22Rv1 (cell line): ENCODE data around the gene RPS6KB2.

Experiments used
- ZFX ChIP-seq: fragments of 450-650 bp; IDR thresholded peaks from 2 replicates; pipeline ENCODE4 v1.6.1; 2017; ENCODE audit warnings: antibody characterized with exemption, borderline replicate concordance
- TF ChIP-seq, protein P1 (sequence below): fragments of 450-650 bp; IDR thresholded peaks from 2 replicates; pipeline ENCODE4 v1.5.1; 2017; ENCODE audit warnings: mild to moderate bottlenecking

DNA sequence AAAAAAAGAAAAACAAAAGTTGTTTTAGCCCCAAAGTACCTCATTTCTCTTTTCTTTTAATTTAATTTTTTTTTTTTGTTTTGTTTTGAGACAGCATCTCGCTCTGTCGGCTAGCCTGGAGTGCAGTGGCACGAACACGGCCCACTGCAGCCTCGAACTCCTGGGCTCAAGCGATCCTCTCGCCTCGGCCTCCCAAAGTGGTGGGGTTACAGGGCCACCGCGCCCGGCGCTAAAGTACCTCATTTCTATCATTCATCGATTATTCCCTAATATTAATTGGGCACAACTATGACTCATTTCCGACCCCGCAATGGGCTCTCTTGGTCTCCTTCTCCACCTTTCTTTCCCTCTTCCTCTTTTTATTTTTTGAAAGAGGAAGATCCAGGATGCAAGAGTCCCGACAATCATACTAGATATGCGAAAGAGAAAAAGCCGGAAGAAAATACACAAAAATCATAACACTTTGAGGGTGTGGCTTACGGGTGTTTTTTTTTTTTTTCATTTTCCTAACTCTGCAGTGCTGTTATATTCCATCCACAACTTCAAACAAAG, 54.1 kb downstream of the RPS6KB2 start:
- TF ChIP-seq, protein P1, sequence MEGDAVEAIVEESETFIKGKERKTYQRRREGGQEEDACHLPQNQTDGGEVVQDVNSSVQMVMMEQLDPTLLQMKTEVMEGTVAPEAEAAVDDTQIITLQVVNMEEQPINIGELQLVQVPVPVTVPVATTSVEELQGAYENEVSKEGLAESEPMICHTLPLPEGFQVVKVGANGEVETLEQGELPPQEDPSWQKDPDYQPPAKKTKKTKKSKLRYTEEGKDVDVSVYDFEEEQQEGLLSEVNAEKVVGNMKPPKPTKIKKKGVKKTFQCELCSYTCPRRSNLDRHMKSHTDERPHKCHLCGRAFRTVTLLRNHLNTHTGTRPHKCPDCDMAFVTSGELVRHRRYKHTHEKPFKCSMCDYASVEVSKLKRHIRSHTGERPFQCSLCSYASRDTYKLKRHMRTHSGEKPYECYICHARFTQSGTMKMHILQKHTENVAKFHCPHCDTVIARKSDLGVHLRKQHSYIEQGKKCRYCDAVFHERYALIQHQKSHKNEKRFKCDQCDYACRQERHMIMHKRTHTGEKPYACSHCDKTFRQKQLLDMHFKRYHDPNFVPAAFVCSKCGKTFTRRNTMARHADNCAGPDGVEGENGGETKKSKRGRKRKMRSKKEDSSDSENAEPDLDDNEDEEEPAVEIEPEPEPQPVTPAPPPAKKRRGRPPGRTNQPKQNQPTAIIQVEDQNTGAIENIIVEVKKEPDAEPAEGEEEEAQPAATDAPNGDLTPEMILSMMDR: no peak
- no peak for TF ChIP-seq ZFX
